Mammary epithelial cell (primary cell): Measurements from ENCODE around the gene TRIM46.

Source experiments
- EZH2 ChIP-seq: IDR thresholded peaks from 2 replicates; pipeline ENCODE4 v1.6.1; 2012; ENCODE audit warnings: low read length, inconsistent platforms, borderline replicate concordance
- TF ChIP-seq, protein P1 (sequence below), 2 donors: IDR thresholded peaks in 1 of 2; conservative IDR thresholded peaks in 1 of 2; 2 replicates each; pipeline ENCODE4 v1.5.1; 2011 to 2012; ENCODE audit warnings: inconsistent platforms in 2 of 2, low read length in 2 of 2, mild to moderate bottlenecking in 2 of 2, control low read depth in 1 of 2, low read depth in 1 of 2; ENCODE audit not compliant: insufficient read depth in 1 of 2; ENCODE audit errors: extremely low read depth in 1 of 2

DNA sequence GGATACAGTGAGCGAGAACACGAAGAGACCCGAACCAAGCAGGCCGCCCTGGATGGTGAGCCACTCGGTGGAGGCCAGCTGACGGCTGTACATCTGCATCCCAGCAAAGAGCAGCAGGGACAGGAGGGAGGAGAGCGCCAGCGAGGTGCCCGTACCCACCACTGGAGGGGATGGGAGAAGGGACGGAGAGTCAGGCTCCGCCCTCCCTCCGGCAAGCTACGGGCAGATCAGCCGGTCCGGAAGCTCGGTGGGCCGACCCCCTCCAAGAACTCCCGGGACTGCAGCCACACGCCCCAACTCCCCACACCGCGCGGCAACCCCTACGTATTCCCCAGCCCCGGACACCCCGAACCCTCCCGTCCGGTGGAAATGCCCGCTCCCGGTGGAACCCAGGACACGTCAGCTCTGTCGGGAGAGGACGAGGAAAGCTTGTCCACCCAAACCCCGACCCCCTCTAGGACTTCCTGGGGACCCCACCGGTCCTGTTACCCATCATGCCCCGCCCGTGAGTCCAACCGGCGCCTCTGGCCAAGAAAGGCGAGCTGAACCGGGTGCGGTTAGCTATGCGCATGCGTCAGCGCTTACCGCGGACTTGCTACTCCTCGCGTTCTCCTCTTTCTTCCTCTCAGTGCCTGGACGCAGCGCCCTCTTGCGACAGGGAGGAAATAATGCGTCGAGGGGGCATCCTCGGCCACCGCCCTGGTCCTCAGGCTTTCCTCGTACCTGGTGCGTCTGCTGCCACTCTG, 744 bp upstream of the TRIM46 start, which contains the start of gene KRTCAP2:
- TF ChIP-seq, protein P1, sequence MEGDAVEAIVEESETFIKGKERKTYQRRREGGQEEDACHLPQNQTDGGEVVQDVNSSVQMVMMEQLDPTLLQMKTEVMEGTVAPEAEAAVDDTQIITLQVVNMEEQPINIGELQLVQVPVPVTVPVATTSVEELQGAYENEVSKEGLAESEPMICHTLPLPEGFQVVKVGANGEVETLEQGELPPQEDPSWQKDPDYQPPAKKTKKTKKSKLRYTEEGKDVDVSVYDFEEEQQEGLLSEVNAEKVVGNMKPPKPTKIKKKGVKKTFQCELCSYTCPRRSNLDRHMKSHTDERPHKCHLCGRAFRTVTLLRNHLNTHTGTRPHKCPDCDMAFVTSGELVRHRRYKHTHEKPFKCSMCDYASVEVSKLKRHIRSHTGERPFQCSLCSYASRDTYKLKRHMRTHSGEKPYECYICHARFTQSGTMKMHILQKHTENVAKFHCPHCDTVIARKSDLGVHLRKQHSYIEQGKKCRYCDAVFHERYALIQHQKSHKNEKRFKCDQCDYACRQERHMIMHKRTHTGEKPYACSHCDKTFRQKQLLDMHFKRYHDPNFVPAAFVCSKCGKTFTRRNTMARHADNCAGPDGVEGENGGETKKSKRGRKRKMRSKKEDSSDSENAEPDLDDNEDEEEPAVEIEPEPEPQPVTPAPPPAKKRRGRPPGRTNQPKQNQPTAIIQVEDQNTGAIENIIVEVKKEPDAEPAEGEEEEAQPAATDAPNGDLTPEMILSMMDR (conservative IDR thresholded peaks at IDR 0.05 in 1 of 2, IDR thresholded peaks at IDR 0.05 in 1 of 2; ENCODE audit: extremely low read depth in 1 of 2, insufficient read depth in 1 of 2, low read depth in 1 of 2, low read length in 2 of 2): peak; percentile 90 to 97
- TF ChIP-seq EZH2: no peak
